GM15510 (cell line): ENCODE measurements around the gene CDC42BPB.

Source experiments
- POLR2A ChIP-seq: IDR thresholded peaks from 3 replicates; pipeline ENCODE4 v1.6.1; 2011; ENCODE audit warnings: borderline replicate concordance; ENCODE audit not compliant: insufficient read length; ENCODE audit errors: extremely low read depth

The CDC42BPB gene

GRCh38 chr14:103068351-103069073 is 11.2 kb upstream of the CDC42BPB start:
- TF ChIP-seq POLR2A = no peak

GRCh38 chr14:103067231-103067954 is 10.0 kb upstream of the CDC42BPB start:
- TF ChIP-seq POLR2A = no peak

GRCh38 chr14:103066399-103066798 is 9.1 kb upstream of the CDC42BPB start:
- TF ChIP-seq POLR2A = no peak

GRCh38 chr14:103065861-103066260 is 8.5 kb upstream of the CDC42BPB start:
- TF ChIP-seq POLR2A = no peak

- TF ChIP-seq POLR2A = no peak
Observed at GRCh38 chr14:103064978-103065377, 7.6 kb upstream of the CDC42BPB start.

GRCh38 chr14:103064436-103064835 is 7.1 kb upstream of the CDC42BPB start:
- no peak for TF ChIP-seq POLR2A

- no peak for TF ChIP-seq POLR2A
Observed at GRCh38 chr14:103061482-103061976, 4.2 kb upstream of the CDC42BPB start.

GRCh38 chr14:103059556-103059955 is 2.2 kb upstream of the CDC42BPB start:
- TF ChIP-seq POLR2A = no peak

- no peak for TF ChIP-seq POLR2A
Observed at GRCh38 chr14:103058164-103059055, 1.1 kb upstream of the CDC42BPB start.

GRCh38 chr14:103057028-103057371 is 349 bp downstream of the CDC42BPB start:
- TF ChIP-seq POLR2A = no peak

- no peak for TF ChIP-seq POLR2A
Observed at GRCh38 chr14:103056322-103057027, 874 bp downstream of the CDC42BPB start.

- no peak for TF ChIP-seq POLR2A
Observed at GRCh38 chr14:103055695-103056094, 1.7 kb downstream of the CDC42BPB start.

- no peak for TF ChIP-seq POLR2A
Observed at GRCh38 chr14:103052407-103052806, 4.9 kb downstream of the CDC42BPB start.

GRCh38 chr14:103050935-103051334 is 6.4 kb downstream of the CDC42BPB start:
- no peak for TF ChIP-seq POLR2A
